K562 (cell line): Measurements from ENCODE around the gene PALLD. TPM values are rescaled to one million over a fixed set of nuclear protein-coding genes. Genes with fewer than 3 reads are reported as not detected.

ENCODE experiments used
- ATAC-seq: fragments of 200-7000 bp; cut with Tn5 transposase; 3 replicates; pipeline ENCODE4 v1.9.1; 2020; ENCODE audit warnings: moderate library complexity
- BruUV-seq: library from RNA; stranded (reverse); fragments of 400-500 nt; replicated peaks from 2 replicates; lab custom pipeline; 2021; lab: Mats Ljungman, UMichigan
- CTCF ChIA-PET: fragments of 300-600 bp; formaldehyde crosslinking; extraction: SDS; loops from one replicate; lab custom pipeline; 2021; ENCODE audit warnings: low intra/inter-chr PET ratio; lab: Yijun Ruan, JAX
- POLR2A ChIA-PET: fragments of 300-600, 350-650 bp; sonication (Branson Sonifier 250); formaldehyde crosslinking; extraction: SDS; loops from one replicate; lab custom pipeline; 2021; ENCODE audit warnings: antibody characterized with exemption, inconsistent platforms; lab: Yijun Ruan, JAX
- DNase-seq, 4 experiments: peaks; one replicate each; pipeline versions ENCODE4 v3.0.0 to v3.0.0-alpha.2; 2011 to 2018; ENCODE audit warnings: low spot score in 3 of 4, mixed read lengths in 3 of 4; ENCODE audit errors: extremely low read depth in 1 of 4
- FAIRE-seq: peaks from 2 replicates; lab custom pipeline; 2011; peaks lifted over from hg19 to GRCh38; lab: Jason Lieb, UNC
- H2AFZ ChIP-seq: 2 replicates; pipeline ENCODE4 v1.6.0; 2011; ENCODE audit warnings: low read depth, low read length, control low read depth, inconsistent platforms
- H3K27ac ChIP-seq: fragments of 200-600 bp; 3 replicates; pipeline ENCODE4 v1.8.0; 2011; ENCODE audit warnings: low read depth, mild to moderate bottlenecking, control low read depth, inconsistent platforms, low read length, moderate library complexity, mixed read lengths; ENCODE audit errors: extremely low read depth
- H3K27me3 ChIP-seq, 2 experiments: fragments of 300-600 bp in 1 of 2; 2 replicates in 1 of 2; 3 replicates in 1 of 2; pipeline versions ENCODE4 v1.6.0 to v1.8.0; 2011; ENCODE audit warnings: inconsistent platforms in 2 of 2, low read length in 2 of 2, mild to moderate bottlenecking in 1 of 2, mixed read lengths in 1 of 2, moderate library complexity in 1 of 2; ENCODE audit not compliant: control insufficient read depth in 2 of 2, insufficient read depth in 2 of 2
- H3K36me3 ChIP-seq: fragments of 300-600 bp; 3 replicates; pipeline ENCODE4 v1.8.0; 2011; ENCODE audit warnings: mild to moderate bottlenecking, low read length, inconsistent platforms; ENCODE audit not compliant: control insufficient read depth, insufficient read depth
- H3K4me1 ChIP-seq, 2 experiments: fragments of 200-600 bp in 1 of 2; replicated peaks in 1 of 2; 2 replicates in 1 of 2; 3 replicates in 1 of 2; pipeline versions ENCODE4 v1.5.1 to v1.8.0; 2011; ENCODE audit warnings: inconsistent platforms in 2 of 2, low read length in 2 of 2, mild to moderate bottlenecking in 1 of 2, mixed read lengths in 1 of 2, moderate library complexity in 1 of 2; ENCODE audit not compliant: control insufficient read depth in 2 of 2, insufficient read depth in 2 of 2
- H3K4me2 ChIP-seq: 2 replicates; pipeline ENCODE4 v1.6.1; 2011; ENCODE audit warnings: low read length, control low read depth, inconsistent platforms, mixed read lengths; ENCODE audit not compliant: insufficient read depth
- H3K4me3 ChIP-seq: fragments of 200-600 bp; sonication (generic), shearing (Covaris generic); 2 replicates; pipeline ENCODE4 v1.5.1; 2016; ENCODE audit warnings: control low read depth, inconsistent platforms
- H3K79me2 ChIP-seq: fragments of 200-600 bp; 3 replicates; pipeline ENCODE4 v1.8.0; 2011; ENCODE audit warnings: low read length, inconsistent platforms; ENCODE audit not compliant: control insufficient read depth, insufficient read depth
- H3K9ac ChIP-seq, 2 experiments: 2 replicates each; pipeline versions ENCODE4 v1.6.0 to v1.6.1; 2011; ENCODE audit warnings: low read depth in 2 of 2, low read length in 2 of 2, control low read depth in 1 of 2, inconsistent platforms in 1 of 2, mild to moderate bottlenecking in 1 of 2, mixed read lengths in 1 of 2; ENCODE audit not compliant: insufficient read depth in 1 of 2
- H3K9me1 ChIP-seq: one replicate; pipeline ENCODE4 v1.6.0; 2011; ENCODE audit warnings: inconsistent platforms, mild to moderate bottlenecking, low read length, moderate library complexity; ENCODE audit not compliant: control insufficient read depth, insufficient read depth
- H3K9me3 ChIP-seq: replicated peaks from 2 replicates; pipeline ENCODE4 v1.5.1; 2011; ENCODE audit warnings: low read depth, low read length, inconsistent platforms; ENCODE audit not compliant: control insufficient read depth, insufficient read depth
- H4K20me1 ChIP-seq: replicated peaks from 2 replicates; pipeline ENCODE4 v1.6.1; 2011; ENCODE audit warnings: low read length, inconsistent platforms, mixed read lengths; ENCODE audit not compliant: control insufficient read depth, insufficient read depth
- GATAD2B ChIP-seq: fragments of 450-650 bp; IDR thresholded peaks from 2 replicates; pipeline ENCODE4 v1.6.1; 2017; ENCODE audit warnings: mild to moderate bottlenecking, borderline replicate concordance
- HDAC8 ChIP-seq: fragments of 450-650 bp; IDR thresholded peaks from 2 replicates; pipeline ENCODE4 v1.6.1; 2016; ENCODE audit warnings: mild to moderate bottlenecking, missing genetic modification characterization, moderate library complexity, missing compliant biosample characterization
- MIER1 ChIP-seq: fragments of 450-650 bp; IDR thresholded peaks from 2 replicates; pipeline ENCODE4 v1.6.1; 2016; ENCODE audit warnings: antibody characterized with exemption, mild to moderate bottlenecking, low read depth
- NCOR1 ChIP-seq: fragments of 450-650 bp; IDR thresholded peaks from 2 replicates; pipeline ENCODE4 v1.6.1; 2016; ENCODE audit warnings: mild to moderate bottlenecking, moderate library complexity
- PHTF2 ChIP-seq: fragments of 250-450 bp; sonication (Bioruptor Pico); IDR thresholded peaks from 2 replicates; pipeline ENCODE4 v1.5.0; 2021; ENCODE audit warnings: mild to moderate bottlenecking
- POLR2A ChIP-seq: fragments of 450-650 bp; conservative IDR thresholded peaks from 2 replicates; pipeline ENCODE4 v1.6.1; 2016
- SMAD4 ChIP-seq: fragments of 250-450 bp; sonication (Bioruptor Pico); conservative IDR thresholded peaks from 2 replicates; pipeline ENCODE4 v1.8.0; 2021; ENCODE audit warnings: inconsistent platforms, mild to moderate bottlenecking, moderate library complexity
- SMARCC2 ChIP-seq: fragments of 450-650 bp; IDR thresholded peaks from 2 replicates; pipeline ENCODE4 v1.6.1; 2017; ENCODE audit warnings: antibody characterized with exemption, moderate library complexity, mild to moderate bottlenecking, low read depth
- U2AF2 ChIP-seq: fragments of 200-400 bp; formaldehyde crosslinking; optimal IDR thresholded peaks from 2 replicates; pipeline ENCODE3; 2017; ENCODE audit warnings: low read depth, mild to moderate bottlenecking, low read length
- ZC3H4 ChIP-seq: sonication (generic); formaldehyde crosslinking; IDR thresholded peaks from 2 replicates; pipeline ENCODE4 v1.9.0; 2021; ENCODE audit warnings: missing genetic modification reagents, borderline replicate concordance
- ZNF324 ChIP-seq: fragments of 250-450 bp; sonication (Bioruptor Pico); IDR thresholded peaks from 2 replicates; pipeline ENCODE4 v1.4.0; 2020; ENCODE audit warnings: mild to moderate bottlenecking
- ZNF436 ChIP-seq: fragments of 250-450, 450-650 bp; sonication (Bioruptor Pico); formaldehyde crosslinking; IDR thresholded peaks from 2 replicates; pipeline ENCODE4 v1.7.0; 2020; ENCODE audit warnings: mild to moderate bottlenecking
- ZNF444 ChIP-seq: fragments of 250-450 bp; sonication (Bioruptor Pico); IDR thresholded peaks from 2 replicates; pipeline ENCODE4 v1.4.0; 2020; ENCODE audit warnings: mild to moderate bottlenecking, moderate library complexity
- WGBS: fragments of 100-300 bp; shearing (Covaris generic); methylation state at CpG from one replicate; pipeline ENCODE4 v1.1.6; 2016; ENCODE audit warnings: low coverage, mixed read lengths; ENCODE audit not compliant: insufficient coverage; ENCODE audit errors: missing lambda C conversion rate; 5-methylcytosine and 5-hydroxymethylcytosine counted together
- in situ Hi-C: fragments of 300-500 bp; cut with MboI; formaldehyde crosslinking; loops from 4 replicates; pipeline ENCODE4 v1.15.0; 2018; ENCODE audit warnings: inconsistent platforms, mixed read lengths
- intact Hi-C: fragments of 100-400 bp; cut with micrococcal nuclease; formaldehyde crosslinking; loops from 2 replicates; pipeline ENCODE4 v1.14.2; 2022
- polyA plus RNA-seq, 8 experiments: library from polyadenylated mRNA; depleted of rRNA in 4 of 8; stranded (reverse) in 5 of 8; unstranded in 3 of 8; fragments of >200 nt; fragmentation: Nextera tagmentation in 2 of 8; fragmentation: Illumina TruSeq in 1 of 8; extraction: Ambion mirVana in 2 of 8; extraction: Trizol in 1 of 8; gene quantifications; 2 replicates each; pipeline versions ENCODE4 v1.2.1 to v1.2.3, GENCODE V29; 2011 to 2014; ENCODE audit warnings: inconsistent platforms in 1 of 8, missing spikeins in 1 of 8
- total RNA-seq, 7 experiments: library from RNA; depleted of rRNA in 6 of 7; stranded (reverse); fragments of >200 nt in 6 of 7; fragmentation: Illumina TruSeq in 2 of 7; extraction: Trizol in 2 of 7; gene quantifications; 2 replicates each; pipeline versions ENCODE4 v1.2.1 to v1.2.3, GENCODE V29; 2011 to 2021; ENCODE audit warnings: low replicate concordance in 1 of 7
- TF ChIP-seq, protein P1 (sequence below): fragments of 250-450 bp; sonication (Bioruptor Pico); IDR thresholded peaks from 2 replicates; pipeline ENCODE4 v1.5.0; 2021
- TF ChIP-seq, protein P2 (sequence below): fragments of 450-650 bp; IDR thresholded peaks from 2 replicates; pipeline ENCODE4 v1.6.1; 2017; ENCODE audit warnings: antibody characterized with exemption

Gene PALLD
- total and polyA plus RNA-seq, 9 of the 15 experiments (the other 6 are each of a cell fraction or from before 2014, with no cell fraction given): 0.01 to 0.35 (median 0.06) TPM; not detected in 3

DNA sequence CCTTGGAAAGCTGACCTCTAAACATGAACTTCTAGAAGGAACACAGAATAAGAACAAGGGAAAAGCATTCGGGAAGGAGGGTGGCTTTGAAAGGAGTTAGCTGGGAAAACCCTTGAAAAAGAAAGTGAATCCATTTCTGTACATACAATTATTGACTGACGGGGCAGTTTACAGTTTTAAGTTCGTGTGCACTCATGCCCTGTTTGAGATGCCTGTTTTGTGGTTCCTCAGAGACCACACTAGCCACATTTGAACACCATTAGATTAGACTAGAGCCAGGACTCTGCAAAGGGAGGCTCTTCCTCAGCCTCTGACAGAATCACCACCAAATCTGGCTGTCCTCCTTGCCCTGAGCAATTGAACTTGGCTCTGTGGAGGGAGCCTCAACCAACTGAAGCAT lies 158.3 kb downstream of the PALLD start (continued):
- no peak for TF ChIP-seq GATAD2B
- TF ChIP-seq HDAC8: no peak
- TF ChIP-seq U2AF2: no peak
- no peak for TF ChIP-seq SMAD4 (CRISPR knock-in tag)
- no peak for TF ChIP-seq NCOR1
- TF ChIP-seq MIER1: no peak
- TF ChIP-seq ZNF444 (CRISPR knock-in tag): no peak
- TF ChIP-seq PHTF2: no peak
- no peak for TF ChIP-seq SMARCC2
- no peak for TF ChIP-seq ZNF436

DNA sequence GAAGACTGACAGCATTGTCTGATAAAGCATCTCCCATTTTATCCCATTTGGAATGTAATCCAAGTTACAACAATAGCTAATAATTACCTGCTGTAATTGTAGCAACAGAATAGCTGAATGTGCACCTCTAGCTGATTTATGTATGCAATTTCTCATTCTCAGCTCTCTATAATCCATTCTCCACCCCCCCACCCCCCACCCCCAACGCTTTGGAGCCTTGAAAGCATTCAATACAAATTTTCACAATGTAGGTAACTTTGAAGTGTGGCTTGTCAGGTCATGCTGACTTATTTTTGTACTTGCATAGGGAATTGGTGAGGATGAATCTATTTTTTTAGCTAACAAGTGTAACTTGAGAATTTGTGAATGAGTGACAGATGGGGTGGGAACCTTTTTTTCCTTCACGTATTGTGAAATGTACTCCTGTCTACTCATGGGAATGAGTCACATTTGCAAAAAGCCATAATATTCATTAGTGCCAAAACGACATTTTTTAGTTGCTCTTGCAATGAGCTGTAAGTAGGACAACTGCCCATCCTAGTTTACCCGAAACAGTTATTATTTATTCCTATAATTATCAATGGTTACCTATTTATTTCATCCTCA lies 159.3 kb downstream of the PALLD start:
- Histone ChIP-seq H3K36me3 (no peaks in the 10 kb centered on the region), H3K27ac (no peak overlapping the region), H3K4me3 (no peak overlapping the region), H3K79me2 (no peaks in the 10 kb centered on the region), H3K4me1 (no peaks in the 10 kb centered on the region), H3K4me2 (no peak overlapping the region), H4K20me1 (no peaks in the 10 kb centered on the region), H3K9me3 (no peaks in the 10 kb centered on the region), H3K9ac (no peak overlapping the region), H3K9me1 (no peaks in the 10 kb centered on the region), H3K27me3 (no peaks in the 10 kb centered on the region), H2AFZ (no peak overlapping the region)
- ChIA-PET CTCF (no interaction called here), POLR2A (interaction anchor here (0.7 kb wide), 1 partner anchor 18 kb away, joined by 3 read pairs; no protein-coding TSS in a partner anchor)
- FAIRE-seq: no peak
- DNase-seq: no peak
- intact Hi-C loops: no loop called here
- in situ Hi-C loops: no loop called here
- TF ChIP-seq, protein P1, sequence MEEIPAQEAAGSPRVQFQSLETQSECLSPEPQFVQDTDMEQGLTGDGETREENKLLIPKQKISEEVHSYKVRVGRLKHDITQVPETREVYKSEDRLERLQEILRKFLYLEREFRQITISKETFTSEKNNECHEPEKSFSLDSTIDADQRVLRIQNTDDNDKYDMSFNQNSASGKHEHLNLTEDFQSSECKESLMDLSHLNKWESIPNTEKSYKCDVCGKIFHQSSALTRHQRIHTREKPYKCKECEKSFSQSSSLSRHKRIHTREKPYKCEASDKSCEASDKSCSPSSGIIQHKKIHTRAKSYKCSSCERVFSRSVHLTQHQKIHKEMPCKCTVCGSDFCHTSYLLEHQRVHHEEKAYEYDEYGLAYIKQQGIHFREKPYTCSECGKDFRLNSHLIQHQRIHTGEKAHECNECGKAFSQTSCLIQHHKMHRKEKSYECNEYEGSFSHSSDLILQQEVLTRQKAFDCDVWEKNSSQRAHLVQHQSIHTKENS: no peak
- TF ChIP-seq ZC3H4 (no peak), POLR2A (no peak), SMAD4 (CRISPR knock-in tag) (no peak), ZNF324 (CRISPR knock-in tag) (no peak)
- TF ChIP-seq, protein P2, sequence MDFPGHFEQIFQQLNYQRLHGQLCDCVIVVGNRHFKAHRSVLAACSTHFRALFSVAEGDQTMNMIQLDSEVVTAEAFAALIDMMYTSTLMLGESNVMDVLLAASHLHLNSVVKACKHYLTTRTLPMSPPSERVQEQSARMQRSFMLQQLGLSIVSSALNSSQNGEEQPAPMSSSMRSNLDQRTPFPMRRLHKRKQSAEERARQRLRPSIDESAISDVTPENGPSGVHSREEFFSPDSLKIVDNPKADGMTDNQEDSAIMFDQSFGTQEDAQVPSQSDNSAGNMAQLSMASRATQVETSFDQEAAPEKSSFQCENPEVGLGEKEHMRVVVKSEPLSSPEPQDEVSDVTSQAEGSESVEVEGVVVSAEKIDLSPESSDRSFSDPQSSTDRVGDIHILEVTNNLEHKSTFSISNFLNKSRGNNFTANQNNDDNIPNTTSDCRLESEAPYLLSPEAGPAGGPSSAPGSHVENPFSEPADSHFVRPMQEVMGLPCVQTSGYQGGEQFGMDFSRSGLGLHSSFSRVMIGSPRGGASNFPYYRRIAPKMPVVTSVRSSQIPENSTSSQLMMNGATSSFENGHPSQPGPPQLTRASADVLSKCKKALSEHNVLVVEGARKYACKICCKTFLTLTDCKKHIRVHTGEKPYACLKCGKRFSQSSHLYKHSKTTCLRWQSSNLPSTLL: no peak
- no peak for ATAC-seq
- BruUV-seq: no TSS peak
- WGBS: 1% methylated on average over 4 of the region's 4 CpGs
